Measurements from ENCODE around the gene NEGR1. TPM values are rescaled to one million over a fixed set of nuclear protein-coding genes. Genes with fewer than 3 reads are reported as not detected.

The NEGR1 gene
- total RNA-seq, 1 experiment from 2014 or later = 0.44 TPM

GRCh38 chr1:72284084-72284347, 1.7 kb upstream of the NEGR1 start:
- Histone ChIP-seq H3K9me2 (ENCODE audit: insufficient read depth) (no peaks in the 10 kb centered on the region), H3K4me1 (replicated peaks; ENCODE audit: insufficient read depth) (peaks cover 13% of the 10 kb centered on the region), H3K4me3 (peak overlapping the region; percentile 93), H4K20me1 (ENCODE audit: insufficient read depth) (no peaks in the 10 kb centered on the region), H3K36me3 (ENCODE audit: low read depth) (no peaks in the 10 kb centered on the region), H2AFZ (peak overlapping the region; percentile 96), H3K27me3 (ENCODE audit: insufficient read depth, low read depth) (no peaks in the 10 kb centered on the region), H3K9me3 (ENCODE audit: insufficient read depth, low read depth) (no peaks in the 10 kb centered on the region), H3F3A (ENCODE audit: insufficient read depth, low read depth) (peaks cover 22% of the 10 kb centered on the region), H3K27ac (peak overlapping the region; percentile 68), H3K4me2 (peak overlapping the region; percentile 91), H3K79me2 (ENCODE audit: low read depth) (no peaks in the 10 kb centered on the region)
- no peak for DNase-seq
- TF ChIP-seq CTCF (conservative IDR thresholded peaks at IDR 0.05) = no peak
- no peak for TF ChIP-seq EZH2 (IDR thresholded peaks at IDR 0.05; ENCODE audit: low read depth)
- intact Hi-C loops (cut with micrococcal nuclease; ENCODE audit: unreplicated experiment) = no loop called here
- ChIA-PET CTCF (no interaction called here), POLR2A (ENCODE audit: unreplicated experiment) (no interaction called here)
- no TSS peak for BruUV-seq (replicated peaks)

GRCh38 chr1:72283307-72284083, 1.2 kb upstream of the NEGR1 start:
- peak; percentile 27 to 46 for DNase-seq
- CTCF ChIA-PET = no interaction called here
- TSS peak; percentile 57 for BruUV-seq (replicated peaks)

GRCh38 chr1:72283022-72283306, 625 bp upstream of the NEGR1 start:
- intact Hi-C loops (cut with micrococcal nuclease; ENCODE audit: unreplicated experiment) = no loop called here
- no peaks in the 10 kb centered on the region for H3K9me3 ChIP-seq (ENCODE audit: insufficient read depth, low read depth)
- CTCF ChIA-PET = no interaction called here
- peaks cover 22% of the 10 kb centered on the region for H3F3A ChIP-seq (ENCODE audit: insufficient read depth, low read depth)
- DNase-seq = no peak
- no peaks in the 10 kb centered on the region for H3K79me2 ChIP-seq (ENCODE audit: low read depth)
- H3K4me3 ChIP-seq = peak overlapping the region; percentile 93
- H3K4me1 ChIP-seq (replicated peaks; ENCODE audit: insufficient read depth) = peaks cover 13% of the 10 kb centered on the region
- no peaks in the 10 kb centered on the region for H3K36me3 ChIP-seq (ENCODE audit: low read depth)
- no peaks in the 10 kb centered on the region for H3K27me3 ChIP-seq (ENCODE audit: insufficient read depth, low read depth)
- no peaks in the 10 kb centered on the region for H3K9me2 ChIP-seq (ENCODE audit: insufficient read depth)
- POLR2A ChIA-PET (ENCODE audit: unreplicated experiment) = no interaction called here
- peak overlapping the region; percentile 91 for H3K4me2 ChIP-seq
- H4K20me1 ChIP-seq (ENCODE audit: insufficient read depth) = no peaks in the 10 kb centered on the region
- H3K27ac ChIP-seq = peak overlapping the region; percentile 68
- H2AFZ ChIP-seq = peak overlapping the region; percentile 96
- no peak for TF ChIP-seq EZH2 (IDR thresholded peaks at IDR 0.05; ENCODE audit: low read depth)
- no peak for TF ChIP-seq CTCF (conservative IDR thresholded peaks at IDR 0.05)
- no TSS peak for BruUV-seq (replicated peaks)

More at GRCh38 chr1:72283307-72284083, 1.2 kb upstream of the NEGR1 start:
- Histone ChIP-seq H3K4me1 (replicated peaks; ENCODE audit: insufficient read depth) (peaks cover 13% of the 10 kb centered on the region), H3K9me2 (ENCODE audit: insufficient read depth) (no peaks in the 10 kb centered on the region), H2AFZ (peak overlapping the region; percentile 96), H3K27ac (peak overlapping the region; percentile 68), H3K36me3 (ENCODE audit: low read depth) (no peaks in the 10 kb centered on the region), H4K20me1 (ENCODE audit: insufficient read depth) (no peaks in the 10 kb centered on the region), H3K79me2 (ENCODE audit: low read depth) (no peaks in the 10 kb centered on the region), H3K9me3 (ENCODE audit: insufficient read depth, low read depth) (no peaks in the 10 kb centered on the region), H3K4me3 (peak overlapping the region; percentile 93), H3F3A (ENCODE audit: insufficient read depth, low read depth) (peaks cover 22% of the 10 kb centered on the region), H3K27me3 (ENCODE audit: insufficient read depth, low read depth) (no peaks in the 10 kb centered on the region), H3K4me2 (peak overlapping the region; percentile 91)
- intact Hi-C loops (cut with micrococcal nuclease; ENCODE audit: unreplicated experiment) = no loop called here
- no peak for TF ChIP-seq EZH2 (IDR thresholded peaks at IDR 0.05; ENCODE audit: low read depth)
- no peak for TF ChIP-seq CTCF (conservative IDR thresholded peaks at IDR 0.05)
- POLR2A ChIA-PET (ENCODE audit: unreplicated experiment) = no interaction called here

All from PC-9 (cell line).